ENCODE results near the gene GRIK3. TPM values are rescaled to one million over a fixed set of nuclear protein-coding genes. Genes with fewer than 3 reads are reported as not detected.

Gene GRIK3
- total and polyA plus RNA-seq, 11 donors = 0.06 to 1.6 (median 0.29) TPM

- 63 to 74% (median 69%) methylated on average over 11 of the region's 11 CpGs for WGBS, 4 donors
- DNase-seq (no peak), ATAC-seq (no peak)
- no peaks in the 10 kb centered on the region for H3K36me3 ChIP-seq
- no peaks in the 10 kb centered on the region for H3K9me3 ChIP-seq
- no peak overlapping the region for H3K27ac ChIP-seq
- TF ChIP-seq CTCF (IDR thresholded peaks at IDR 0.05) = no peak
- TF ChIP-seq POLR2A (IDR thresholded peaks at IDR 0.05) = no peak
- peaks cover 0 to 58% (median 0%) of the 10 kb centered on the region in 9 donors for H3K27me3 ChIP-seq
- no peaks in the 10 kb centered on the region for H3K4me1 ChIP-seq
- no peak overlapping the region for H3K4me3 ChIP-seq
- intact Hi-C loops (cut with DNase I) = no loop called here
Measured at GRCh38 chr1:36781098-36781497, 253.2 kb downstream of the GRIK3 start.

GRCh38 chr1:36778740-36779139, 255.6 kb downstream of the GRIK3 start:
- Histone ChIP-seq H3K27ac (no peak overlapping the region), H3K36me3 (no peaks in the 10 kb centered on the region), H3K4me3 (no peak overlapping the region), H3K4me1 (no peaks in the 10 kb centered on the region), H3K9me3 (no peaks in the 10 kb centered on the region), H3K27me3 (peaks cover 0 to 66% (median 10%) of the 10 kb centered on the region in 9 donors)
- WGBS, 4 donors = 32 to 39% (median 33%) methylated on average over 5 of the region's 5 CpGs
- ATAC-seq = no peak
- TF ChIP-seq CTCF (IDR thresholded peaks at IDR 0.05) (no peak), POLR2A (IDR thresholded peaks at IDR 0.05) (no peak)
- DNase-seq = no peak
- intact Hi-C loops (cut with DNase I) = no loop called here

- TF ChIP-seq POLR2A (IDR thresholded peaks at IDR 0.05) (no peak), CTCF (IDR thresholded peaks at IDR 0.05) (no peak)
- no peaks in the 10 kb centered on the region for H3K9me3 ChIP-seq
- no peak overlapping the region for H3K4me3 ChIP-seq
- no peak overlapping the region for H3K27ac ChIP-seq
- intact Hi-C loops (cut with DNase I) = no loop called here
- DNase-seq = no peak
- H3K4me1 ChIP-seq = no peaks in the 10 kb centered on the region
- WGBS, 4 donors = 53 to 61% (median 60%) methylated on average over 8 to 10 of the region's 10 CpGs
- ATAC-seq = no peak
- H3K27me3 ChIP-seq = peaks cover 0 to 72% (median 19%) of the 10 kb centered on the region in 9 donors
- no peaks in the 10 kb centered on the region for H3K36me3 ChIP-seq
Measured at GRCh38 chr1:36776948-36777831, 257.1 kb downstream of the GRIK3 start.

- DNase-seq = no peak
- 9 to 18% (median 15%) methylated on average over 3 of the region's 3 CpGs for WGBS, 4 donors
- H3K9me3 ChIP-seq = no peaks in the 10 kb centered on the region
Measured at GRCh38 chr1:36776256-36776655, 258.1 kb downstream of the GRIK3 start.

More at GRCh38 chr1:36776256-36776655, 258.1 kb downstream of the GRIK3 start:
- Histone ChIP-seq H3K4me3 (no peak overlapping the region), H3K4me1 (no peaks in the 10 kb centered on the region), H3K27ac (no peak overlapping the region), H3K36me3 (no peaks in the 10 kb centered on the region), H3K27me3 (peaks cover 5 to 73% (median 25%) of the 10 kb centered on the region in 9 donors)
- ATAC-seq = no peak
- intact Hi-C loops (cut with DNase I) = no loop called here
- TF ChIP-seq POLR2A (IDR thresholded peaks at IDR 0.05) = no peak
- no peak for TF ChIP-seq CTCF (IDR thresholded peaks at IDR 0.05)
